Measurements from ENCODE around the gene VPS26C. TPM values are rescaled to one million over a fixed set of nuclear protein-coding genes. Genes with fewer than 3 reads are reported as not detected.
"Not testable (repeated sequence)": the region's sequence is repeated elsewhere in the genome, so short reads cannot be mapped to it uniquely, and the experiment has no call there.

The VPS26C gene
- polyA plus RNA-seq (2011; rRNA removed), result 42.7 and 45.6 TPM in 2 replicates
- polyA minus RNA-seq (2011; rRNA and poly(A)+ RNA removed), result 34.8 and 40.7 TPM in 2 replicates

GRCh38 chr21:37267269-37268185, at the start of gene VPS26C:
Gene VPS26C, minus strand, starts transcription at chr21:37267334. Its CDS starts 40 bp downstream, at chr21:37267294.
- peak within 1 kb of the TSS; percentile 85 for H3K4me3 ChIP-seq (ENCODE audit: low read depth, low read length)
- POLR2A ChIA-PET, result interaction anchor here (0.7 to 2.5 kb wide), 6 partner anchors 10 to 296 kb away, joined by 3 to 22 read pairs (median 6); partner anchors contain the start of gene DYRK1A
- H3K27ac ChIP-seq (ENCODE audit: low read depth, low read length), result peak within 1 kb of the TSS; percentile 100
- DNase-seq (ENCODE audit: low read depth, low spot score), result peak; percentile 99
- no peak for TF ChIP-seq CTCF (IDR thresholded peaks at IDR 0.05; ENCODE audit: low read depth, low read length)
- H3K27me3 ChIP-seq (ENCODE audit: control insufficient read depth, insufficient read depth, low read length), result no peaks in the 10 kb centered on the region
- CTCF ChIA-PET, result interaction anchor here (1.3 kb wide), 1 partner anchor 17 kb away, joined by 5 read pairs; no protein-coding TSS in a partner anchor
- H3K9me3 ChIP-seq (ENCODE audit: control insufficient read depth, insufficient read depth, low read length), result no peaks in the 10 kb centered on the region

GRCh38 chr21:37316072-37316471, 48.9 kb upstream of the VPS26C start:
- H3K27me3 ChIP-seq (ENCODE audit: control insufficient read depth, insufficient read depth, low read length); POLR2A ChIA-PET; DNase-seq (ENCODE audit: low read depth, low spot score); H3K27ac ChIP-seq (ENCODE audit: low read depth, low read length); H3K4me3 ChIP-seq (ENCODE audit: low read depth, low read length): not testable (repeated sequence)
- peaks cover 17% of the 10 kb centered on the region for H3K9me3 ChIP-seq (ENCODE audit: control insufficient read depth, insufficient read depth, low read length)
- CTCF ChIA-PET, result interaction anchor here (0.6 kb wide), 1 partner anchor 40 kb away, joined by 3 read pairs; no protein-coding TSS in a partner anchor

GRCh38 chr21:37300114-37300751, 33.1 kb upstream of the VPS26C start:
- Histone ChIP-seq H3K27ac (ENCODE audit: low read depth, low read length) (no peak overlapping the region), H3K27me3 (ENCODE audit: control insufficient read depth, insufficient read depth, low read length) (peaks cover 3% of the 10 kb centered on the region), H3K4me3 (ENCODE audit: low read depth, low read length) (no peak overlapping the region), H3K9me3 (ENCODE audit: control insufficient read depth, insufficient read depth, low read length) (no peaks in the 10 kb centered on the region)
- no peak for DNase-seq (ENCODE audit: low read depth, low spot score)
- ChIA-PET CTCF (no interaction called here), POLR2A (no interaction called here)
- no peak for TF ChIP-seq CTCF (IDR thresholded peaks at IDR 0.05; ENCODE audit: low read depth, low read length)

- Histone ChIP-seq H3K9me3 (ENCODE audit: control insufficient read depth, insufficient read depth, low read length) (no peaks in the 10 kb centered on the region), H3K27me3 (ENCODE audit: control insufficient read depth, insufficient read depth, low read length) (peaks cover 3% of the 10 kb centered on the region), H3K4me3 (ENCODE audit: low read depth, low read length) (no peak overlapping the region), H3K27ac (ENCODE audit: low read depth, low read length) (no peak overlapping the region)
- no peak for TF ChIP-seq CTCF (IDR thresholded peaks at IDR 0.05; ENCODE audit: low read depth, low read length)
- ChIA-PET POLR2A (no interaction called here), CTCF (no interaction called here)
- DNase-seq (ENCODE audit: low read depth, low spot score), result no peak
These were observed 30.2 kb upstream of the VPS26C start for GRCh38 chr21:37297364-37297763.

GRCh38 chr21:37294679-37295078, 27.5 kb upstream of the VPS26C start:
- CTCF ChIA-PET, result no interaction called here

More at GRCh38 chr21:37294679-37295078, 27.5 kb upstream of the VPS26C start:
- Histone ChIP-seq H3K9me3 (ENCODE audit: control insufficient read depth, insufficient read depth, low read length) (no peaks in the 10 kb centered on the region), H3K27me3 (ENCODE audit: control insufficient read depth, insufficient read depth, low read length) (peaks cover 3% of the 10 kb centered on the region), H3K4me3 (ENCODE audit: low read depth, low read length) (no peak overlapping the region), H3K27ac (ENCODE audit: low read depth, low read length) (no peak overlapping the region)
- no peak for TF ChIP-seq CTCF (IDR thresholded peaks at IDR 0.05; ENCODE audit: low read depth, low read length)
- DNase-seq (ENCODE audit: low read depth, low spot score), result no peak
- POLR2A ChIA-PET, result no interaction called here

Data from AG04450 (cell line).